Skeletal muscle satellite cell (primary cell): ENCODE data around the gene RAB5A.
"Not testable (repeated sequence)": the region's sequence is repeated elsewhere in the genome, so short reads cannot be mapped to it uniquely, and the experiment has no call there.

ENCODE experiments used
- H3K27me3 ChIP-seq: 2 replicates; pipeline ENCODE4 v1.7.0; 2013; ENCODE audit warnings: low read length; ENCODE audit not compliant: control insufficient read depth, insufficient read depth
- H3K36me3 ChIP-seq: 2 replicates; pipeline ENCODE4 v1.7.0; 2013; ENCODE audit warnings: mild to moderate bottlenecking, control low read depth, low read length; ENCODE audit not compliant: insufficient read depth
- H3K4me1 ChIP-seq: 2 replicates; pipeline ENCODE4 v1.7.0; 2013; ENCODE audit warnings: low read length; ENCODE audit not compliant: control insufficient read depth, insufficient read depth
- H3K4me2 ChIP-seq: 2 replicates; pipeline ENCODE4 v1.7.0; 2013; ENCODE audit warnings: mild to moderate bottlenecking, low read length
- H3K4me3 ChIP-seq: 2 replicates; pipeline ENCODE4 v1.7.0; 2013; ENCODE audit warnings: low read length
- H3K9ac ChIP-seq: 2 replicates; pipeline ENCODE4 v1.7.0; 2013; ENCODE audit warnings: mild to moderate bottlenecking, low read depth, low read length, moderate library complexity
- H3K9me3 ChIP-seq: replicated peaks from 2 replicates; pipeline ENCODE4 v1.7.0; 2013; ENCODE audit warnings: mild to moderate bottlenecking, control low read depth, low read length

RAB5A gene

GRCh38 chr3:19950316-19950715 is 3.4 kb downstream of the RAB5A start:
- Histone ChIP-seq H3K4me1 (peaks cover 19% of the 10 kb centered on the region), H3K27me3 (no peaks in the 10 kb centered on the region), H3K9ac (peak overlapping the region; percentile 98), H3K36me3 (peaks cover 28% of the 10 kb centered on the region), H3K4me2 (peak overlapping the region; percentile 79), H3K4me3 (no peak overlapping the region), H3K9me3 (no peaks in the 10 kb centered on the region)

GRCh38 chr3:19954676-19955075 is 7.8 kb downstream of the RAB5A start:
- Histone ChIP-seq H3K9me3 (no peaks in the 10 kb centered on the region), H3K4me2 (no peak overlapping the region), H3K9ac (no peak overlapping the region), H3K4me3 (no peak overlapping the region), H3K4me1 (no peaks in the 10 kb centered on the region), H3K27me3 (no peaks in the 10 kb centered on the region), H3K36me3 (peaks cover 39% of the 10 kb centered on the region)

DNA sequence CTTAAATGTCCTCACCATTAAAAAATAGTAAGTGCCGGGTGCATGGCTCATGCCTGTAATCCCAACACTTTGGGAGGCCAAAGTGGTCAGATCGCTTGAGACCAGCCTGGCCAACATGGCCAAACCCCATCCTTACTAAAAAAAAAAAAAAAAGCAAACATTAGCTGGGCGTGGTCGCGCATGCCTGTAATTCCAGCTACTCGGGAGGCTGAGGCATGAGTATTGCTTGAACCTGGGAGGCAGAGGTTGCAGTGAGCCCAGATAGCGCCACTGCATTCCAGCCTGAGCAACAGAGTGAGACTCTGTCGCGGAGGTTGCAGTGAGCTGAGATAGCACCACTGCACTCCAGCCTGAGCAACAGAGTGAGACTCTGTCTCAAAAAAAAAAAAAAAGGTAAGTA is 10.5 kb downstream of the RAB5A start:
- H3K27me3 ChIP-seq, H3K4me1 ChIP-seq, H3K4me2 ChIP-seq, H3K9ac ChIP-seq, H3K9me3 ChIP-seq, H3K4me3 ChIP-seq: not testable (repeated sequence)
- H3K36me3 ChIP-seq = peaks cover 40% of the 10 kb centered on the region

DNA sequence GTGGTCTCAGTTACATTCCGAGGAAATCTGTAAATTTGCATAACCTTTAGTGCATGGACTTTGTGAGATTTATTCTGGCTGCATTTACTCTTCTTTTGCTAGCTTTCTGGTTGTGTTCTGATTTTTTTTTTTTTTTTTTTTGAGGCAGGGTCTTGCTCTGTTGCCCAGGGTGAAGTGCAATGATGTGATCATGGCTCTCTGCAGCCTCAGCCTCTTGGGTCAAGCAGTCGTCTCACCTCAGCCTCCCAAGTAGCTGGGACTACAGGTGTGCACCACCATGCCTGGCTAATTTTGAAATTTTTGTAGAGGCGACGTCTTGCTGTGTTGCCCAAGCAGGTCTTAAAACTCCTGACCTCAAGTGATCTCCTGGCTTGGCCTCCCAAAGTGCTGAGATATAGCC is 12.6 kb downstream of the RAB5A start:
- no peaks in the 10 kb centered on the region for H3K4me1 ChIP-seq
- no peaks in the 10 kb centered on the region for H3K27me3 ChIP-seq
- H3K9ac ChIP-seq = no peak overlapping the region
- no peaks in the 10 kb centered on the region for H3K9me3 ChIP-seq
- peaks cover 29% of the 10 kb centered on the region for H3K36me3 ChIP-seq
- no peak overlapping the region for H3K4me3 ChIP-seq
- no peak overlapping the region for H3K4me2 ChIP-seq

- Histone ChIP-seq H3K9ac (no peak overlapping the region), H3K9me3 (no peaks in the 10 kb centered on the region), H3K4me3 (no peak overlapping the region), H3K36me3 (peaks cover 20% of the 10 kb centered on the region), H3K4me1 (no peaks in the 10 kb centered on the region), H3K4me2 (no peak overlapping the region), H3K27me3 (no peaks in the 10 kb centered on the region)
Observed at GRCh38 chr3:19960696-19961095, 13.8 kb downstream of the RAB5A start.

- H3K4me3 ChIP-seq = no peak overlapping the region
- no peak overlapping the region for H3K9ac ChIP-seq
- peaks cover 22% of the 10 kb centered on the region for H3K36me3 ChIP-seq
- no peak overlapping the region for H3K4me2 ChIP-seq
- H3K9me3 ChIP-seq = no peaks in the 10 kb centered on the region
- no peaks in the 10 kb centered on the region for H3K27me3 ChIP-seq
- H3K4me1 ChIP-seq = no peaks in the 10 kb centered on the region
Observed at GRCh38 chr3:19961960-19962359, 15.1 kb downstream of the RAB5A start.

GRCh38 chr3:19967208-19967607 is 20.3 kb downstream of the RAB5A start:
- no peak overlapping the region for H3K9ac ChIP-seq
- H3K4me3 ChIP-seq = no peak overlapping the region
- H3K9me3 ChIP-seq = no peaks in the 10 kb centered on the region
- no peak overlapping the region for H3K4me2 ChIP-seq
- peaks cover 11% of the 10 kb centered on the region for H3K36me3 ChIP-seq
- H3K4me1 ChIP-seq = peaks cover 10% of the 10 kb centered on the region
- H3K27me3 ChIP-seq = no peaks in the 10 kb centered on the region

GRCh38 chr3:19967812-19968211 is 20.9 kb downstream of the RAB5A start:
- H3K9me3 ChIP-seq = no peaks in the 10 kb centered on the region
- no peaks in the 10 kb centered on the region for H3K27me3 ChIP-seq
- no peak overlapping the region for H3K4me3 ChIP-seq
- H3K36me3 ChIP-seq = peaks cover 11% of the 10 kb centered on the region
- peaks cover 12% of the 10 kb centered on the region for H3K4me1 ChIP-seq
- H3K4me2 ChIP-seq = no peak overlapping the region
- H3K9ac ChIP-seq = no peak overlapping the region

DNA sequence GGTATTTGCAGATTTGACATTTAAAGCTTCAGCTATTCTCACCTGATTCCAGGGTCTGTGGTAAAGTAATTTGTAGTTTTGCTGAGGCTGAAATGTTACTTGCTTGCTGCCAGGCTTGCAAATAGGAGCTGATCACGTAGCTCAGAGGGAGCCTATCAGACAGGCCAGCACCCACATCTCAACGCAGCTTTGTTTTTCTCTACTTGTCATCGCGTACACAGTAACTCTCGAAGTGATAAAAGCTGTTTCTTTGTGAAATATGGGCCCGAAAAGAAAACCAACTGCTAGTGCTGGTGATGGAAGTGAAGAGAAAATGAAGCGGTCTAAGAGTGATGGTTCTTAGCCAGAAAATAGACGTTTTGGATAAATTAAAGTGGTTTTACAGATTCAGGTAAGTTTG is 23.4 kb downstream of the RAB5A start:
- Histone ChIP-seq H3K4me1 (peaks cover 12% of the 10 kb centered on the region), H3K4me2 (no peak overlapping the region), H3K9ac (no peak overlapping the region), H3K9me3 (no peaks in the 10 kb centered on the region), H3K36me3 (peaks cover 22% of the 10 kb centered on the region), H3K4me3 (no peak overlapping the region), H3K27me3 (no peaks in the 10 kb centered on the region)

DNA sequence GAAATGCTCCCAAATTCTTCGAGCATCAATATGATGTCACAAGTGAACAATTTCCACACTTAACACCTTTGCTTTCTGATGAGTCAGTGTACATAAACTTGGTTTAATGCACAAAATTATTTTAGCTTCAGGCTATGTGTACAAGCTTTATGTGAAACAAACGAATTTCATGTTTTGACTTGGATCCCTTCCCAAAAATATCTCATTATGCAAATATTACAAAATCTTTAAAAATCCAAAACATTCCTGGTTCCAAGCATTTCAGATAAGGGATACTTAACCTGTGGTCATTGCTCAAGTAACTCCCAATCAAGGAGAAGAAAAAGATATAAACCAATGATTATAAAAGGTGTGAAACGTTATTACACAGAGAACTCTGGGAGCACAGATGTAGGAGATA is 25.2 kb downstream of the RAB5A start:
- Histone ChIP-seq H3K4me1 (peaks cover 12% of the 10 kb centered on the region), H3K9ac (no peak overlapping the region), H3K9me3 (no peaks in the 10 kb centered on the region), H3K4me2 (no peak overlapping the region), H3K36me3 (peaks cover 30% of the 10 kb centered on the region), H3K4me3 (no peak overlapping the region), H3K27me3 (no peaks in the 10 kb centered on the region)

DNA sequence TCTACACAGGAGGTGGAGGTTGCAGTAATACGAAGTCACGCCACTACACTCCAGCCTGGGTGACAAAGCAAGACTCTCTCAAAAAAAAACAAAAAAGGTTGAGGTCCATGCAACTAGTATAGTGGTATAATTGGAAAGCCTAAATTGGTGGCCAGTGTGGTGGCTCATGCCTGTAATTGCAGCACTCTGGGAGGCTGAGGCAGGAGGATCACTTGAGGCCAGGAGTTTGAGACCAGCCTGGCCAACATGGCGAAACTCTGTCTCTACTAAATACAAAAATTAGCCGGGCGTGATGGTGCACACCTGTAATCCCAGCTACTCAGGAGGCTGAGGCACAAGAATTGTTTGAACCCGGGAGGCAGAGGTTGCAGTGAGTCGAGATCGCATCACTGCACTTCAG is 42.0 kb downstream of the RAB5A start:
- H3K4me2 ChIP-seq, H3K27me3 ChIP-seq, H3K4me1 ChIP-seq, H3K9ac ChIP-seq, H3K9me3 ChIP-seq, H3K4me3 ChIP-seq: not testable (repeated sequence)
- H3K36me3 ChIP-seq = peaks cover 21% of the 10 kb centered on the region

GRCh38 chr3:19994796-19995195 is 47.9 kb downstream of the RAB5A start:
- Histone ChIP-seq H3K9me3 (no peaks in the 10 kb centered on the region), H3K36me3 (no peaks in the 10 kb centered on the region), H3K4me1 (no peaks in the 10 kb centered on the region), H3K9ac (no peak overlapping the region), H3K4me3 (no peak overlapping the region), H3K4me2 (no peak overlapping the region), H3K27me3 (no peaks in the 10 kb centered on the region)
